Amygdala (tissue), 56 donors: ENCODE measurements around the gene HSD11B1L.
"Not testable (repeated sequence)": the region's sequence is repeated elsewhere in the genome, so short reads cannot be mapped to it uniquely, and the experiment has no call there.

ENCODE experiments used
- DNase-seq, 56 donors: peaks; one replicate each; lab custom pipeline; 2025; lab: John Stamatoyannopoulos, UW

Gene HSD11B1L

GRCh38 chr19:5686647-5687359, 6.0 kb downstream of the HSD11B1L start:
- DNase-seq = peak; percentile 31 to 94 (median 83)

- no peak for DNase-seq
Observed at GRCh38 chr19:5687360-5688198, 6.8 kb downstream of the HSD11B1L start.

GRCh38 chr19:5688262-5688881, 7.5 kb downstream of the HSD11B1L start:
- not testable (repeated sequence) for DNase-seq

GRCh38 chr19:5690125-5690954, 9.5 kb downstream of the HSD11B1L start, which contains the start of gene RPL36:
Gene RPL36 (plus strand): TSS chr19:5690295. CDS start chr19:5690508, 213 bp downstream.
- peak; percentile 81 to 99 (median 93) for DNase-seq

- DNase-seq = peak in 22 of 56 donors; percentile 12 to 52 (median 36)
Observed at GRCh38 chr19:5690955-5691821, 10.4 kb downstream of the HSD11B1L start.

GRCh38 chr19:5691822-5692722, 11.2 kb downstream of the HSD11B1L start:
- DNase-seq = peak in 2 of 56 donors; percentile 34 to 35

- DNase-seq = no peak
Observed at GRCh38 chr19:5692723-5693194, 11.9 kb downstream of the HSD11B1L start.

- no peak for DNase-seq
Observed at GRCh38 chr19:5693195-5694166, 12.7 kb downstream of the HSD11B1L start.

GRCh38 chr19:5694167-5694955, 13.5 kb downstream of the HSD11B1L start:
- DNase-seq = no peak

GRCh38 chr19:5694956-5695648, 14.3 kb downstream of the HSD11B1L start:
- no peak for DNase-seq

GRCh38 chr19:5695649-5696195, 14.9 kb downstream of the HSD11B1L start:
- DNase-seq = no peak

- DNase-seq = no peak
Observed at GRCh38 chr19:5696196-5697021, 15.6 kb downstream of the HSD11B1L start.

- no peak for DNase-seq
Observed at GRCh38 chr19:5697022-5697889, 16.4 kb downstream of the HSD11B1L start.
